GM23248 (cell line): ENCODE measurements around the gene ARHGAP23. TPM values are rescaled to one million over a fixed set of nuclear protein-coding genes. Genes with fewer than 3 reads are reported as not detected.

Experiments
- DNase-seq: peaks from one replicate; pipeline ENCODE4 v3.0.0-alpha.2; 2015
- H2AFZ ChIP-seq: fragments of 200-600 bp; sonication (generic); 2 replicates; pipeline ENCODE4 v1.6.1; 2016; ENCODE audit warnings: antibody characterized with exemption
- H3F3A ChIP-seq: fragments of 200-600 bp; sonication (generic); 2 replicates; pipeline ENCODE4 v1.6.1; 2016; ENCODE audit warnings: mild to moderate bottlenecking, antibody characterized with exemption, mixed run types; ENCODE audit not compliant: insufficient read depth
- H3K27ac ChIP-seq: fragments of 200-600 bp; sonication (generic); 2 replicates; pipeline ENCODE4 v1.5.1; 2016; ENCODE audit warnings: mild to moderate bottlenecking
- H3K27me3 ChIP-seq: fragments of 200-600 bp; sonication (generic); replicated peaks from 2 replicates; pipeline ENCODE4 v1.6.1; 2016; ENCODE audit warnings: mild to moderate bottlenecking; ENCODE audit not compliant: insufficient read depth
- H3K36me3 ChIP-seq: fragments of 200-600 bp; sonication (generic); 2 replicates; pipeline ENCODE4 v1.6.1; 2016; ENCODE audit warnings: low read depth, mild to moderate bottlenecking
- H3K4me1 ChIP-seq: fragments of 200-600 bp; sonication (generic); 2 replicates; pipeline ENCODE4 v1.6.1; 2016; ENCODE audit warnings: mild to moderate bottlenecking; ENCODE audit not compliant: insufficient read depth
- H3K4me2 ChIP-seq: fragments of 200-600 bp; sonication (generic); one replicate; pipeline ENCODE4 v1.6.1; 2016; ENCODE audit warnings: mild to moderate bottlenecking; ENCODE audit not compliant: unreplicated experiment
- H3K4me3 ChIP-seq: fragments of 200-600 bp; sonication (generic); 2 replicates; pipeline ENCODE4 v1.5.1; 2016; ENCODE audit warnings: mild to moderate bottlenecking
- H3K79me2 ChIP-seq: fragments of 200-600 bp; sonication (generic); 2 replicates; pipeline ENCODE4 v1.6.1; 2016; ENCODE audit warnings: mild to moderate bottlenecking; ENCODE audit not compliant: insufficient read depth
- H3K9ac ChIP-seq: fragments of 200-600 bp; sonication (generic); 2 replicates; pipeline ENCODE4 v1.6.1; 2016; ENCODE audit warnings: mild to moderate bottlenecking
- H3K9me2 ChIP-seq: fragments of 200-600 bp; sonication (generic); 2 replicates; pipeline ENCODE4 v1.6.1; 2016; ENCODE audit warnings: mixed run types, mild to moderate bottlenecking, moderate library complexity; ENCODE audit not compliant: insufficient read depth
- H3K9me3 ChIP-seq: fragments of 200-600 bp; sonication (generic); one replicate; pipeline ENCODE4 v1.6.1; 2017; ENCODE audit warnings: low read depth
- H4K20me1 ChIP-seq: fragments of 200-600 bp; sonication (generic); 2 replicates; pipeline ENCODE4 v1.6.0; 2016; ENCODE audit not compliant: insufficient read depth
- EZH2 ChIP-seq: fragments of 200-600 bp; sonication (generic); IDR thresholded peaks from 2 replicates; pipeline ENCODE4 v1.6.1; 2018; ENCODE audit warnings: antibody characterized with exemption, mild to moderate bottlenecking; ENCODE audit not compliant: insufficient read depth, poor library complexity, severe bottlenecking
- EZH2phosphoT487 ChIP-seq: fragments of 200-600 bp; sonication (generic); IDR thresholded peaks from 2 replicates; pipeline ENCODE4 v1.6.1; 2018; ENCODE audit warnings: antibody characterized with exemption, moderate library complexity, mild to moderate bottlenecking, low read depth; ENCODE audit not compliant: insufficient read depth
- WGBS, 2 experiments: methylation state at CpG; one replicate each; pipeline ENCODE4 v1.1.6; 2015 to 2017; ENCODE audit warnings: low lambda C conversion rate in 2 of 2, low coverage in 1 of 2; ENCODE audit errors: missing lambda C conversion rate in 2 of 2; 5-methylcytosine and 5-hydroxymethylcytosine counted together
- in situ Hi-C: fragments of 300-500 bp; cut with MboI; formaldehyde crosslinking; loops from 2 replicates; pipeline ENCODE4 v1.15.0; 2020
- polyA plus RNA-seq: library from polyadenylated mRNA; unstranded; fragments of >200 nt; fragmentation: Nextera tagmentation; extraction: Ambion mirVana; gene quantifications from 2 replicates; pipeline ENCODE4 v1.2.1, GENCODE V29; 2016
- total RNA-seq: library from RNA; depleted of rRNA; stranded (reverse); fragments of >200 nt; shearing (Covaris generic); gene quantifications from 2 replicates; pipeline ENCODE4 v1.2.3, GENCODE V29; 2014

Gene ARHGAP23
- total and polyA plus RNA-seq, 2 experiments from 2014 or later, result 6.6 to 69.4 TPM

GRCh38 chr17:38536661-38537060, 108.4 kb downstream of the ARHGAP23 start:
- H3K36me3 ChIP-seq, result no peaks in the 10 kb centered on the region
- no peaks in the 10 kb centered on the region for H3F3A ChIP-seq
- no peaks in the 10 kb centered on the region for H3K9me3 ChIP-seq
- no peak for DNase-seq
- H3K27me3 ChIP-seq, result peaks cover 15% of the 10 kb centered on the region; the same call in 1 of the 2 replicates
- H3K4me1 ChIP-seq, result no peaks in the 10 kb centered on the region
- in situ Hi-C loops, result no loop called here
- H4K20me1 ChIP-seq, result no peaks in the 10 kb centered on the region
- no peaks in the 10 kb centered on the region for H3K79me2 ChIP-seq
- H3K9me2 ChIP-seq, result no peaks in the 10 kb centered on the region
- no peak overlapping the region for H3K4me3 ChIP-seq
- no peak for TF ChIP-seq EZH2phosphoT487
- no peak for TF ChIP-seq EZH2
- H3K9ac ChIP-seq, result no peak overlapping the region
- H2AFZ ChIP-seq, result no peak overlapping the region
- WGBS, 2 experiments, result 47 to 59% methylated on average over 4 of the region's 4 CpGs
- H3K27ac ChIP-seq, result no peak overlapping the region
- H3K4me2 ChIP-seq, result no peak overlapping the region

DNA sequence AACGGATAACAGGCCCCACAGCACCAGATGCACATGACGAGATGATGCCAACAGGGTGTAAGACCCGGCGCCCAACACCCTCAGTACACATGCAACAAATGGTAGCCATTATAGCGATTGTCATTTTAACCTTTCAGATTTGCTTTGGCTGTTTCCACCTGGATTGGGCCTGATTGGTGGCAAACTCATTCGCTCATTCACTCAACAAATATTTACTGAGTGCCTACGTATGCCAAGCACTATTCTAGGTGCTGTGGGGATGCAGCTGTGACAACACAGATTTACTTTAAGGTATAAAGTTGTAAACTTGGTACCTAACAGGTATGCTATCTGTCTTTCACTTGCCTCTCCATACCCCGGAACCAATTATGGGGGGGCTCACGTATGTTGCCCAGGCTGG, 110.6 kb downstream of the ARHGAP23 start:
- Histone ChIP-seq H3K4me1 (no peaks in the 10 kb centered on the region), H3K4me2 (no peak overlapping the region), H4K20me1 (no peaks in the 10 kb centered on the region), H3K36me3 (no peaks in the 10 kb centered on the region), H3K9ac (no peak overlapping the region), H3K79me2 (no peaks in the 10 kb centered on the region), H3K9me3 (no peaks in the 10 kb centered on the region), H2AFZ (no peak overlapping the region), H3K27me3 (peaks cover 15% of the 10 kb centered on the region; the same call in 1 of the 2 replicates), H3K4me3 (no peak overlapping the region), H3K27ac (no peak overlapping the region), H3F3A (no peaks in the 10 kb centered on the region), H3K9me2 (no peaks in the 10 kb centered on the region)
- no peak for DNase-seq
- 73 to 77% methylated on average over 9 of the region's 9 CpGs for WGBS, 2 experiments
- in situ Hi-C loops, result no loop called here
- no peak for TF ChIP-seq EZH2phosphoT487
- TF ChIP-seq EZH2, result no peak

DNA sequence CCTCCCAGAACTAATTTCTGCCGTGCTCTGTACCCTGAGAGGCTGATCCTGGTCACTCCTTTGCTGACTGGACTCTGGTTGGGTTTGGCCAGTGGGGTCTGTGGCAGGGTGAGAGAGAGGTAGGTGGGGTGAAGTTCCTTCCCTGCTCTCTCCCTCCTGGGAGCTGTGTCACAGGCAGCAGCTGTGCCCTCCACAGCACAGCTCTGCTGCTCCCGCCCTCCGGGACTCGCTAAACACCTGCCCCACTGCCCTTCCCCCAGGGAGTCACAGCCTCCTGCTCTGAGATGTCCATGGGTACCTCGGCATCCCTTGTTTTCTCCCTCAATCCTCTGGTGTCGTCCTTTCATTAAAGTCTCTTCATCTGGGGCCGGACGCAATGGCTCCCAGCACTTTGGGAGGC, 111.1 kb downstream of the ARHGAP23 start:
- H3K4me2 ChIP-seq, result no peak overlapping the region
- H3K36me3 ChIP-seq, result no peaks in the 10 kb centered on the region
- no peak overlapping the region for H3K27ac ChIP-seq
- H3K27me3 ChIP-seq, result peaks cover 15% of the 10 kb centered on the region; the same call in 1 of the 2 replicates
- H3K9me2 ChIP-seq, result no peaks in the 10 kb centered on the region
- H2AFZ ChIP-seq, result no peak overlapping the region
- H3K9ac ChIP-seq, result no peak overlapping the region
- no peaks in the 10 kb centered on the region for H4K20me1 ChIP-seq
- DNase-seq, result no peak
- H3K9me3 ChIP-seq, result no peaks in the 10 kb centered on the region
- in situ Hi-C loops, result no loop called here
- H3K4me1 ChIP-seq, result no peaks in the 10 kb centered on the region
- TF ChIP-seq EZH2phosphoT487 (no peak), EZH2 (no peak)
- H3K79me2 ChIP-seq, result no peaks in the 10 kb centered on the region
- H3K4me3 ChIP-seq, result no peak overlapping the region
- no peaks in the 10 kb centered on the region for H3F3A ChIP-seq
- 81 to 84% methylated on average over 8 of the region's 8 CpGs for WGBS, 2 experiments

GRCh38 chr17:38540514-38541045, 112.3 kb downstream of the ARHGAP23 start:
- no peak overlapping the region for H3K4me2 ChIP-seq
- H3K79me2 ChIP-seq, result no peaks in the 10 kb centered on the region
- no peaks in the 10 kb centered on the region for H3F3A ChIP-seq
- no peak overlapping the region for H3K9ac ChIP-seq
- no peak for DNase-seq
- H3K27me3 ChIP-seq, result peaks cover 11% of the 10 kb centered on the region; the same call in 1 of the 2 replicates
- no peaks in the 10 kb centered on the region for H3K9me3 ChIP-seq
- H3K9me2 ChIP-seq, result no peaks in the 10 kb centered on the region
- H3K4me1 ChIP-seq, result no peaks in the 10 kb centered on the region
- H4K20me1 ChIP-seq, result no peaks in the 10 kb centered on the region
- no peak overlapping the region for H3K4me3 ChIP-seq
- no peak overlapping the region for H3K27ac ChIP-seq
- H3K36me3 ChIP-seq, result no peaks in the 10 kb centered on the region
- WGBS, 2 experiments, result 67 to 69% methylated on average over 10 to 11 of the region's 11 CpGs
- TF ChIP-seq EZH2phosphoT487 (no peak), EZH2 (no peak)
- H2AFZ ChIP-seq, result no peak overlapping the region
- in situ Hi-C loops, result no loop called here
